ENCODE measurements around the gene TBXAS1.

GRCh38 chr7:139916717-139917395 is 87.8 kb downstream of the TBXAS1 start:
- no peak for TF ChIP-seq CTCF (conservative IDR thresholded peaks at IDR 0.05; ENCODE audit: low read length)
- TF ChIP-seq EZH2phosphoT487 (IDR thresholded peaks at IDR 0.05; ENCODE audit: borderline replicate concordance) = no peak

All from Loucy (cell line).